Neural progenitor cell (in vitro differentiated cells): ENCODE measurements around the gene RBFOX2. TPM values are rescaled to one million over a fixed set of nuclear protein-coding genes. Genes with fewer than 3 reads are reported as not detected.

Experiments
- DNase-seq: peaks from one replicate; pipeline ENCODE4 v3.0.0-alpha.2; 2016; ENCODE audit warnings: low spot score
- H2AFZ ChIP-seq: fragments of 200-600 bp; sonication (generic); replicated peaks from 2 replicates; pipeline ENCODE4 v1.6.1; 2016; ENCODE audit warnings: antibody characterized with exemption
- H3F3A ChIP-seq: fragments of 200-600 bp; sonication (generic); 2 replicates; pipeline ENCODE4 v1.6.1; 2016; ENCODE audit warnings: antibody characterized with exemption, low read depth
- H3K27ac ChIP-seq: fragments of 200-600 bp; sonication (generic); 2 replicates; pipeline ENCODE4 v1.5.1; 2016; ENCODE audit warnings: mild to moderate bottlenecking
- H3K27me3 ChIP-seq: fragments of 200-600 bp; sonication (generic); 2 replicates; pipeline ENCODE4 v1.6.1; 2016; ENCODE audit warnings: mild to moderate bottlenecking, moderate library complexity
- H3K36me3 ChIP-seq: fragments of 200-600 bp; sonication (generic); 2 replicates; pipeline ENCODE4 v1.5.1; 2016
- H3K4me1 ChIP-seq: fragments of 200-600 bp; sonication (generic); 2 replicates; pipeline ENCODE4 v1.6.1; 2016; ENCODE audit warnings: mixed run types
- H3K4me2 ChIP-seq: fragments of 200-600 bp; sonication (generic); 2 replicates; pipeline ENCODE4 v1.6.1; 2016
- H3K4me3 ChIP-seq: fragments of 200-600 bp; sonication (generic); 2 replicates; pipeline ENCODE4 v1.5.1; 2016
- H3K79me2 ChIP-seq: fragments of 200-600 bp; sonication (generic); 2 replicates; pipeline ENCODE4 v1.6.1; 2016; ENCODE audit warnings: low read depth
- H3K9ac ChIP-seq: fragments of 200-600 bp; sonication (generic); 2 replicates; pipeline ENCODE4 v1.6.1; 2016
- H3K9me3 ChIP-seq: fragments of 200-600 bp; sonication (generic); 2 replicates; pipeline ENCODE4 v1.5.1; 2016; ENCODE audit warnings: low read depth
- H4K20me1 ChIP-seq: fragments of 200-600 bp; sonication (generic); 2 replicates; pipeline ENCODE4 v1.6.1; 2016; ENCODE audit warnings: low read depth
- H3K27ac Mint-ChIP-seq: 3 replicates; pipeline ENCODE4 v1.8.0; 2021; ENCODE audit warnings: mixed read lengths
- H3K27me3 Mint-ChIP-seq: 2 replicates; pipeline ENCODE4 v1.8.0; 2022; ENCODE audit warnings: low read depth, mild to moderate bottlenecking, inconsistent platforms, moderate library complexity, mixed read lengths; ENCODE audit not compliant: insufficient read depth
- H3K36me3 Mint-ChIP-seq: 3 replicates; pipeline ENCODE4 v1.8.0; 2021; ENCODE audit warnings: mixed read lengths
- H3K4me1 Mint-ChIP-seq: 3 replicates; pipeline ENCODE4 v1.8.0; 2021; ENCODE audit warnings: mixed read lengths
- H3K4me3 Mint-ChIP-seq: 3 replicates; pipeline ENCODE4 v1.8.0; 2021; ENCODE audit warnings: mild to moderate bottlenecking, moderate library complexity, mixed read lengths
- H3K9me3 Mint-ChIP-seq: 3 replicates; pipeline ENCODE4 v1.8.0; 2020; ENCODE audit warnings: mixed read lengths
- EZH2 ChIP-seq: fragments of 200-600 bp; sonication (generic); IDR thresholded peaks from 2 replicates; pipeline ENCODE4 v1.6.1; 2017; ENCODE audit warnings: antibody characterized with exemption, mild to moderate bottlenecking, moderate library complexity
- EZH2phosphoT487 ChIP-seq: fragments of 200-600 bp; sonication (generic); IDR thresholded peaks from 2 replicates; pipeline ENCODE4 v1.6.1; 2017; ENCODE audit warnings: antibody characterized with exemption
- total RNA-seq: library from RNA; depleted of rRNA; stranded (reverse); fragments of >200 nt; gene quantifications from 2 replicates; pipeline ENCODE4 v1.2.3, GENCODE V29; 2015; ENCODE audit warnings: low replicate concordance
- TF ChIP-seq, protein P1 (sequence below): fragments of 200-600 bp; sonication (generic); IDR thresholded peaks from 2 replicates; pipeline ENCODE4 v1.5.1; 2017; ENCODE audit warnings: antibody characterized with exemption, mild to moderate bottlenecking

RBFOX2 gene
- total RNA-seq, 1 donor from 2014 or later, result 163 TPM

GRCh38 chr22:35918456-35918855 lies 110.2 kb downstream of the RBFOX2 start:
- Mint-ChIP-seq H3K27ac (no peak overlapping the region), H3K9me3 (no peaks in the 10 kb centered on the region), H3K4me1 (peaks cover 59% of the 10 kb centered on the region), H3K4me3 (no peak overlapping the region), H3K27me3 (peaks cover 2% of the 10 kb centered on the region), H3K36me3 (no peaks in the 10 kb centered on the region)
- Histone ChIP-seq H3K4me2 (no peak overlapping the region), H3K9me3 (no peaks in the 10 kb centered on the region), H3K9ac (no peak overlapping the region), H4K20me1 (peaks cover 33% of the 10 kb centered on the region), H3K27me3 (no peaks in the 10 kb centered on the region), H3K4me3 (no peak overlapping the region), H3K79me2 (peaks cover 78% of the 10 kb centered on the region), H3K27ac (no peak overlapping the region), H3K4me1 (peaks cover 42% of the 10 kb centered on the region), H3F3A (peaks cover 33% of the 10 kb centered on the region), H3K36me3 (no peaks in the 10 kb centered on the region), H2AFZ (no peak overlapping the region)
- peak; percentile 18 for DNase-seq
- TF ChIP-seq, protein P1, sequence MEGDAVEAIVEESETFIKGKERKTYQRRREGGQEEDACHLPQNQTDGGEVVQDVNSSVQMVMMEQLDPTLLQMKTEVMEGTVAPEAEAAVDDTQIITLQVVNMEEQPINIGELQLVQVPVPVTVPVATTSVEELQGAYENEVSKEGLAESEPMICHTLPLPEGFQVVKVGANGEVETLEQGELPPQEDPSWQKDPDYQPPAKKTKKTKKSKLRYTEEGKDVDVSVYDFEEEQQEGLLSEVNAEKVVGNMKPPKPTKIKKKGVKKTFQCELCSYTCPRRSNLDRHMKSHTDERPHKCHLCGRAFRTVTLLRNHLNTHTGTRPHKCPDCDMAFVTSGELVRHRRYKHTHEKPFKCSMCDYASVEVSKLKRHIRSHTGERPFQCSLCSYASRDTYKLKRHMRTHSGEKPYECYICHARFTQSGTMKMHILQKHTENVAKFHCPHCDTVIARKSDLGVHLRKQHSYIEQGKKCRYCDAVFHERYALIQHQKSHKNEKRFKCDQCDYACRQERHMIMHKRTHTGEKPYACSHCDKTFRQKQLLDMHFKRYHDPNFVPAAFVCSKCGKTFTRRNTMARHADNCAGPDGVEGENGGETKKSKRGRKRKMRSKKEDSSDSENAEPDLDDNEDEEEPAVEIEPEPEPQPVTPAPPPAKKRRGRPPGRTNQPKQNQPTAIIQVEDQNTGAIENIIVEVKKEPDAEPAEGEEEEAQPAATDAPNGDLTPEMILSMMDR, result no peak
- no peak for TF ChIP-seq EZH2phosphoT487
- TF ChIP-seq EZH2, result no peak

GRCh38 chr22:35917651-35918050 lies 111.0 kb downstream of the RBFOX2 start:
- H3K36me3 Mint-ChIP-seq, result no peaks in the 10 kb centered on the region
- H3K4me2 ChIP-seq, result no peak overlapping the region
- no peak overlapping the region for H2AFZ ChIP-seq
- H3K27ac ChIP-seq, result no peak overlapping the region
- H3K27ac Mint-ChIP-seq, result no peak overlapping the region
- DNase-seq, result no peak
- H4K20me1 ChIP-seq, result peaks cover 29% of the 10 kb centered on the region
- no peaks in the 10 kb centered on the region for H3K27me3 ChIP-seq
- H3K9ac ChIP-seq, result no peak overlapping the region
- peaks cover 60% of the 10 kb centered on the region for H3K4me1 Mint-ChIP-seq
- H3K79me2 ChIP-seq, result peaks cover 83% of the 10 kb centered on the region
- no peaks in the 10 kb centered on the region for H3K36me3 ChIP-seq
- TF ChIP-seq, protein P1, result no peak
- TF ChIP-seq EZH2 (no peak), EZH2phosphoT487 (no peak)
- no peaks in the 10 kb centered on the region for H3K9me3 ChIP-seq
- peaks cover 34% of the 10 kb centered on the region for H3F3A ChIP-seq
- no peak overlapping the region for H3K4me3 Mint-ChIP-seq
- H3K9me3 Mint-ChIP-seq, result no peaks in the 10 kb centered on the region
- H3K4me3 ChIP-seq, result no peak overlapping the region
- peaks cover 2% of the 10 kb centered on the region for H3K27me3 Mint-ChIP-seq
- H3K4me1 ChIP-seq, result peaks cover 42% of the 10 kb centered on the region

DNA sequence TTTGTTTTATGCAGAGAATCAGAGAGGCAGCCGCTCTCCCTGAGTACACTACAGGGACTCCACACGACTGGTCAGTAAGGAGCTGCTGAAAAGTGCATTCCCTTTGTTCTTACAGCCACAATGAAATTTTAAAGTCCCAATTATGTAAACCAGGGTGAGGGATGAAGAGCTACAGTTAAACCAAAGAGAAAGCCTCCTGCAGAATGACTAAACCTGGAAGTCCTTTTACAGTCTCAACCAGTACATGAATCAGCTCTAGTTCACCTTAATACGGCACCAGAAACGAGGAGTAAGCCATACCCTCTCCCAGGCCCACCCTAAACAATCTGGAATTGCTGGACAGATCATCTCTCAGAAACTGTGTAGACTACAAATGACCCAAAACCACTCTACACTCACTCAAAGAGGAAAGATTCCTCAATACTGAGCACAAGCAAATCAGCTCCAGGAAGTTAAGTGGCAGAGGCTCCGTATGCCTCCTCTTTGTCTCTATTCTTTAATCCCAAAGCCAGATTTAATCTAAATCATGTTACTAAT lies 113.1 kb downstream of the RBFOX2 start:
- Histone ChIP-seq H4K20me1 (peaks cover 33% of the 10 kb centered on the region), H3K27me3 (no peaks in the 10 kb centered on the region), H3K79me2 (peaks cover 93% of the 10 kb centered on the region), H3K4me1 (peaks cover 55% of the 10 kb centered on the region), H3K27ac (peak overlapping the region; percentile 93), H3K4me3 (peak overlapping the region; percentile 53), H3F3A (peaks cover 34% of the 10 kb centered on the region), H3K9ac (peak overlapping the region; percentile 32), H3K4me2 (peak overlapping the region; percentile 91), H3K36me3 (no peaks in the 10 kb centered on the region), H3K9me3 (no peaks in the 10 kb centered on the region), H2AFZ (no peak overlapping the region)
- H3K9me3 Mint-ChIP-seq, result no peaks in the 10 kb centered on the region
- H3K4me3 Mint-ChIP-seq, result peak overlapping the region; percentile 88
- H3K4me1 Mint-ChIP-seq, result peaks cover 67% of the 10 kb centered on the region
- peaks cover 2% of the 10 kb centered on the region for H3K27me3 Mint-ChIP-seq
- TF ChIP-seq, protein P1, result no peak
- no peak for TF ChIP-seq EZH2
- DNase-seq, result peak; percentile 45
- peak overlapping the region; percentile 95 for H3K27ac Mint-ChIP-seq
- H3K36me3 Mint-ChIP-seq, result no peaks in the 10 kb centered on the region
